Calu3 (cell line): ENCODE results near the gene CTTNBP2. TPM values are rescaled to one million over a fixed set of nuclear protein-coding genes. Genes with fewer than 3 reads are reported as not detected.

ENCODE experiments used
- BruUV-seq: library from RNA; stranded (reverse); fragments of 400-500 nt; replicated peaks from 2 replicates; lab custom pipeline; 2021; lab: Mats Ljungman, UMichigan
- CTCF ChIA-PET: fragments of 300-600 bp; sonication (Branson Sonifier 250); formaldehyde crosslinking; loops from one replicate; lab custom pipeline; 2022; ENCODE audit warnings: antibody characterized with exemption; lab: Charles Lee
- DNase-seq: peaks from one replicate; pipeline ENCODE4 v3.0.0; 2022
- H3K27ac Mint-ChIP-seq: one replicate; pipeline ENCODE4 v1.8.0; 2022; ENCODE audit warnings: mixed read lengths; ENCODE audit not compliant: unreplicated experiment
- H3K27me3 Mint-ChIP-seq: one replicate; pipeline ENCODE4 v1.8.0; 2022; ENCODE audit warnings: mixed read lengths; ENCODE audit not compliant: unreplicated experiment
- H3K36me3 Mint-ChIP-seq: one replicate; pipeline ENCODE4 v1.8.0; 2022; ENCODE audit warnings: mild to moderate bottlenecking, moderate library complexity, mixed read lengths; ENCODE audit not compliant: insufficient read depth, unreplicated experiment
- H3K4me1 Mint-ChIP-seq: one replicate; pipeline ENCODE4 v1.8.0; 2022; ENCODE audit warnings: mild to moderate bottlenecking, low read depth, mixed read lengths; ENCODE audit not compliant: unreplicated experiment
- H3K4me3 Mint-ChIP-seq: one replicate; pipeline ENCODE4 v1.8.0; 2022; ENCODE audit warnings: mild to moderate bottlenecking, low read depth, moderate library complexity, mixed read lengths; ENCODE audit not compliant: unreplicated experiment
- H3K9me3 Mint-ChIP-seq: one replicate; pipeline ENCODE4 v1.8.0; 2022; ENCODE audit warnings: low read depth, mixed read lengths; ENCODE audit not compliant: unreplicated experiment
- intact Hi-C: fragments of 100-400 bp; cut with micrococcal nuclease; formaldehyde crosslinking; loops from one replicate; pipeline ENCODE4 v1.10.0; 2022; ENCODE audit not compliant: unreplicated experiment
- total RNA-seq: library from RNA; stranded (reverse); gene quantifications from 2 replicates; pipeline ENCODE4 v1.2.3, GENCODE V29; 2022
- TF ChIP-seq, protein P1 (sequence below): fragments of 200-600 bp; IDR thresholded peaks from one replicate; pipeline ENCODE4 v1.8.0; 2022; ENCODE audit warnings: antibody characterized with exemption; ENCODE audit not compliant: unreplicated experiment

CTTNBP2 gene
- total RNA-seq, 1 experiment from 2014 or later, result 2.3 TPM

DNA sequence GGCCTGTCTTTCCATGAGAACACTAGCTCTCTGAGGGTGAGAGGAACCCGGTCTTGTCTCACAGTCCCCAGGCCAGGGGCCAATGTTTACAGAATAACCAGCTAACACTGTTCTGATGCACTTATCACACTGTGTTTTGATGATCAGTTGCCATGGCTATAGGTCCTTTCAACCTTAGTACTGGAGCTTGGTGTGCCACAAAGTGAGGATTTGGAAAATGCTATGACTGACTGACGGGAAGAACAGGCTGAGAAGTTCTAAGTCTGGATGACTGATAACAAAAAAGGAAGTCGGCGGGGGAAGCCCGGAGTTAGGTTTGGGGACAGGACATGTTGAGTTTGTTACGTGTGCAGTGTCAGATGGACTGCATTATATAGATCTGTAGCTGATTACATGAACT lies 141.8 kb downstream of the CTTNBP2 start:
- H3K36me3 Mint-ChIP-seq, result no peaks in the 10 kb centered on the region
- TF ChIP-seq, protein P1, sequence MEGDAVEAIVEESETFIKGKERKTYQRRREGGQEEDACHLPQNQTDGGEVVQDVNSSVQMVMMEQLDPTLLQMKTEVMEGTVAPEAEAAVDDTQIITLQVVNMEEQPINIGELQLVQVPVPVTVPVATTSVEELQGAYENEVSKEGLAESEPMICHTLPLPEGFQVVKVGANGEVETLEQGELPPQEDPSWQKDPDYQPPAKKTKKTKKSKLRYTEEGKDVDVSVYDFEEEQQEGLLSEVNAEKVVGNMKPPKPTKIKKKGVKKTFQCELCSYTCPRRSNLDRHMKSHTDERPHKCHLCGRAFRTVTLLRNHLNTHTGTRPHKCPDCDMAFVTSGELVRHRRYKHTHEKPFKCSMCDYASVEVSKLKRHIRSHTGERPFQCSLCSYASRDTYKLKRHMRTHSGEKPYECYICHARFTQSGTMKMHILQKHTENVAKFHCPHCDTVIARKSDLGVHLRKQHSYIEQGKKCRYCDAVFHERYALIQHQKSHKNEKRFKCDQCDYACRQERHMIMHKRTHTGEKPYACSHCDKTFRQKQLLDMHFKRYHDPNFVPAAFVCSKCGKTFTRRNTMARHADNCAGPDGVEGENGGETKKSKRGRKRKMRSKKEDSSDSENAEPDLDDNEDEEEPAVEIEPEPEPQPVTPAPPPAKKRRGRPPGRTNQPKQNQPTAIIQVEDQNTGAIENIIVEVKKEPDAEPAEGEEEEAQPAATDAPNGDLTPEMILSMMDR, result no peak
- H3K9me3 Mint-ChIP-seq, result no peaks in the 10 kb centered on the region
- no peaks in the 10 kb centered on the region for H3K27me3 Mint-ChIP-seq
- peaks cover 39% of the 10 kb centered on the region for H3K4me1 Mint-ChIP-seq
- intact Hi-C loops, result no loop called here
- BruUV-seq, result no TSS peak
- no peak overlapping the region for H3K4me3 Mint-ChIP-seq
- no peak overlapping the region for H3K27ac Mint-ChIP-seq
- no peak for DNase-seq
- CTCF ChIA-PET, result no interaction called here

DNA sequence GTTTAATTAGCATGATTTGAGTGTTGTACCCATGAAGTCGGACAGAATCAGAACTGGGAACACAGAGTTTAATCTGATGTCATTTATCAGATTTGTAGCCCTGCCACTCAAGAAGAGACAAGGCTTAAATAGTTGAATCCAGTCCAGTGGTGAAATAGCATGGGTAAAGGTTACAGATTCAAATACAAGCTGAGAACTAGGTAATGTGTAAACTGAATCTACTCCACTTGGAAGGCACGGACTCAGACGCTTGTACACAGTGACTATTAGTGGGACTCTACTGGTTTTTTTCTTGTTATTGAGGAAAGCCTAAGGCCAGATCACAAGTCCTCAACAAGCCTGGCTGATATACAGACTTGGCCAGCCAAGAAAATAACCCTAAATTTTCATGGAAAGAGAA lies 142.9 kb downstream of the CTTNBP2 start:
- BruUV-seq, result no TSS peak
- TF ChIP-seq, protein P1, result no peak

DNA sequence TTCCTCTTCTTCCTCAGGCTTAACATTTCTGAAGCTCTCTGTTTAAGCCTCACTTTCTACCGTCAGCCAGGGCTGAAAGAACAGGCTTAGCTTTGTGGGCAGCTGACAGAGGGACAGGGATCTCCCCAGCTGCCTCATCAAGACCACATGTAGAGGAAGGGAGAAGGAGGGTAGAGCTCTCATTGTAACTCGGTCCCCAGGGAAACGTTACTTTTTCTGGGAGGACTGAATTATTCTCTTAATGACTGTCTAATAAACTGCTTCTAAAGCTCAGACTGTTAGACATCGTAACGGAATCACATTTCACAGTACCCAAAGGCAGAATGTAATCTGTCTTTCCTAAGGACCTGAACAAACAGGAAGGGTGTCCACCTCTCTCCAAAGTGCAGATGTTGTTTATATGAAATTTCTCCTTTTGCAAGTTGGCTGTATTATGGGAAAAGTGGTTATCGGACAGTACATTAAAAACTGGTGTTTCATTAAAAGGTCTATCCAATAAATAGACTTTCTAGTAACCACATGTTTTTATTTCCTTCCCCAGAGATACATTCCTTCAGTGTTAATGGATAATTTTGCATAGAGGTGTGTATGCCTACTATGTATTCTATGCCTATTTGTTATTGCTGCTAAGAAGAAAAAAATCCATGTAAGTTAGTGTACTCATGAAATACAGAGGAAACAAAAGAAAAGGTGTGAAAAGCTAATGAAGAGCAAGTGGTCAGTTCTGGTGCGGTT lies 144.2 kb downstream of the CTTNBP2 start:
- no peaks in the 10 kb centered on the region for H3K9me3 Mint-ChIP-seq
- TF ChIP-seq, protein P1, result no peak
- no peaks in the 10 kb centered on the region for H3K36me3 Mint-ChIP-seq
- intact Hi-C loops, result no loop called here
- DNase-seq, result no peak
- BruUV-seq, result no TSS peak
- CTCF ChIA-PET, result interaction anchor here (0.5 to 1.7 kb wide), 4 partner anchors 11 to 31 kb away, joined by 3 to 5 read pairs (median 4); no protein-coding TSS in a partner anchor
- peak overlapping the region; percentile 35 for H3K27ac Mint-ChIP-seq
- no peaks in the 10 kb centered on the region for H3K27me3 Mint-ChIP-seq
- H3K4me1 Mint-ChIP-seq, result peaks cover 39% of the 10 kb centered on the region
- peak overlapping the region; percentile 8 for H3K4me3 Mint-ChIP-seq

More for the DNA sequence above, 142.9 kb downstream of the CTTNBP2 start:
- no peaks in the 10 kb centered on the region for H3K9me3 Mint-ChIP-seq
- CTCF ChIA-PET, result interaction anchor here (1.7 kb wide), 1 partner anchor 12 kb away, joined by 5 read pairs; no protein-coding TSS in a partner anchor
- H3K4me1 Mint-ChIP-seq, result peaks cover 39% of the 10 kb centered on the region
- H3K27me3 Mint-ChIP-seq, result no peaks in the 10 kb centered on the region
- no peak overlapping the region for H3K27ac Mint-ChIP-seq
- intact Hi-C loops, result no loop called here
- no peak overlapping the region for H3K4me3 Mint-ChIP-seq
- no peak for DNase-seq
- no peaks in the 10 kb centered on the region for H3K36me3 Mint-ChIP-seq

DNA sequence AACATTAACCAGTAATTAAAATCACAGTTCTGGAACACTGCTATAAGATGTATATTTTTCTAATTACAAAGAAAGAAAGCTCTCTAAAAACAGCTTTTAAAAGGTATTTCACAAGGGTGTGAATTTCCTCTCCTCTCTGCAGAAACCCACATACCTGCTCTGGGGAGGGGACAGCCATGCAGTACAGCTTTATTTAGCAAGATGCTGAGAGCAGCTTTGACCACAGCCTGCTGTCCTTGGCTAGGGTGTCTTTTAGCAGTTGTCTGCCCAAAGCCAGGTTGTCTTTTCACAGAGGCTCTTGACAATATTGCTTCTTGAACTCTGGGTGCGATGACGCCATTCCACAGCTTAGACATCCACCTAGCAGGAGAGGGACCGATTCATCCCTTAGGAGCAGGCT lies 148.3 kb downstream of the CTTNBP2 start:
- no peak overlapping the region for H3K4me3 Mint-ChIP-seq
- H3K36me3 Mint-ChIP-seq, result no peaks in the 10 kb centered on the region
- H3K4me1 Mint-ChIP-seq, result peaks cover 23% of the 10 kb centered on the region
- H3K9me3 Mint-ChIP-seq, result no peaks in the 10 kb centered on the region
- H3K27ac Mint-ChIP-seq, result no peak overlapping the region
- intact Hi-C loops, result no loop called here
- BruUV-seq, result no TSS peak
- DNase-seq, result no peak
- CTCF ChIA-PET, result no interaction called here
- TF ChIP-seq, protein P1, result no peak
- no peaks in the 10 kb centered on the region for H3K27me3 Mint-ChIP-seq
